ENCODE results near the gene PPP2R3B. TPM values are rescaled to one million over a fixed set of nuclear protein-coding genes. Genes with fewer than 3 reads are reported as not detected.
A peak's percentile ranks its signal among the peaks of the same experiment; 100 is the strongest.

Gene PPP2R3B
- total RNA-seq, 1 donor from 2014 or later, result 15.4 TPM

GRCh38 chrX:431492-432111 lies 44.9 kb upstream of the PPP2R3B start:
- ATAC-seq (ENCODE audit: low read depth) (no peak), DNase-seq (no peak)
- intact Hi-C loops (cut with micrococcal nuclease), result no loop called here
- H3K36me3 Mint-ChIP-seq (ENCODE audit: low read depth), result no peaks in the 10 kb centered on the region
- no peaks in the 10 kb centered on the region for H3K9me3 Mint-ChIP-seq
- H3K4me1 Mint-ChIP-seq, result peaks cover 3% of the 10 kb centered on the region
- CTCF ChIA-PET, result no interaction called here
- TF ChIP-seq CTCF (IDR thresholded peaks at IDR 0.05), result no peak
- H3K27me3 Mint-ChIP-seq, result peaks cover 14% of the 10 kb centered on the region
- POLR2A ChIA-PET, result no interaction called here
- H3K27ac Mint-ChIP-seq, result no peak overlapping the region
- H3K4me3 Mint-ChIP-seq, result no peak overlapping the region

GRCh38 chrX:431056-431455 lies 44.3 kb upstream of the PPP2R3B start:
- Mint-ChIP-seq H3K4me3 (no peak overlapping the region), H3K9me3 (no peaks in the 10 kb centered on the region), H3K27me3 (peaks cover 14% of the 10 kb centered on the region), H3K4me1 (peaks cover 3% of the 10 kb centered on the region), H3K27ac (no peak overlapping the region), H3K36me3 (ENCODE audit: low read depth) (no peaks in the 10 kb centered on the region)
- ChIA-PET POLR2A (no interaction called here), CTCF (no interaction called here)
- intact Hi-C loops (cut with micrococcal nuclease), result no loop called here
- TF ChIP-seq CTCF (IDR thresholded peaks at IDR 0.05), result no peak
- no peak for ATAC-seq (ENCODE audit: low read depth)
- DNase-seq, result no peak

GRCh38 chrX:429266-429825 lies 42.6 kb upstream of the PPP2R3B start:
- no peak overlapping the region for H3K4me3 Mint-ChIP-seq
- DNase-seq (no peak), ATAC-seq (ENCODE audit: low read depth) (no peak)
- no peaks in the 10 kb centered on the region for H3K36me3 Mint-ChIP-seq (ENCODE audit: low read depth)
- ChIA-PET CTCF (no interaction called here), POLR2A (no interaction called here)
- TF ChIP-seq CTCF (IDR thresholded peaks at IDR 0.05), result no peak
- intact Hi-C loops (cut with micrococcal nuclease), result no loop called here
- H3K27ac Mint-ChIP-seq, result no peak overlapping the region
- H3K9me3 Mint-ChIP-seq, result no peaks in the 10 kb centered on the region
- peaks cover 14% of the 10 kb centered on the region for H3K27me3 Mint-ChIP-seq
- H3K4me1 Mint-ChIP-seq, result peaks cover 3% of the 10 kb centered on the region

- Mint-ChIP-seq H3K4me1 (peaks cover 3% of the 10 kb centered on the region), H3K36me3 (ENCODE audit: low read depth) (no peaks in the 10 kb centered on the region), H3K4me3 (peak overlapping the region; percentile 24), H3K27ac (no peak overlapping the region), H3K9me3 (no peaks in the 10 kb centered on the region), H3K27me3 (peaks cover 17% of the 10 kb centered on the region)
- TF ChIP-seq CTCF (IDR thresholded peaks at IDR 0.05), result no peak
- intact Hi-C loops (cut with micrococcal nuclease), result no loop called here
- ATAC-seq (ENCODE audit: low read depth) (no peak), DNase-seq (no peak)
- POLR2A ChIA-PET, result no interaction called here
- CTCF ChIA-PET, result no interaction called here
Observed at GRCh38 chrX:427812-428725, 41.4 kb upstream of the PPP2R3B start.

- ATAC-seq (ENCODE audit: low read depth) (no peak), DNase-seq (no peak)
- H3K9me3 Mint-ChIP-seq, result no peaks in the 10 kb centered on the region
- intact Hi-C loops (cut with micrococcal nuclease), result no loop called here
- TF ChIP-seq CTCF (IDR thresholded peaks at IDR 0.05), result no peak
- no peak overlapping the region for H3K27ac Mint-ChIP-seq
- H3K4me1 Mint-ChIP-seq, result peaks cover 3% of the 10 kb centered on the region
- POLR2A ChIA-PET, result no interaction called here
- CTCF ChIA-PET, result no interaction called here
- peaks cover 17% of the 10 kb centered on the region for H3K27me3 Mint-ChIP-seq
- H3K36me3 Mint-ChIP-seq (ENCODE audit: low read depth), result no peaks in the 10 kb centered on the region
- H3K4me3 Mint-ChIP-seq, result no peak overlapping the region
Observed at GRCh38 chrX:426881-427280, 40.2 kb upstream of the PPP2R3B start.

Measured in activated B cell treated with CpG ODN at 0.5 μM for 24 hours (primary cell).